GM15510 (cell line): ENCODE measurements around the gene APOM.

Experiments used
- POLR2A ChIP-seq: IDR thresholded peaks from 3 replicates; pipeline ENCODE4 v1.6.1; 2011; ENCODE audit warnings: borderline replicate concordance; ENCODE audit not compliant: insufficient read length; ENCODE audit errors: extremely low read depth

APOM gene

DNA sequence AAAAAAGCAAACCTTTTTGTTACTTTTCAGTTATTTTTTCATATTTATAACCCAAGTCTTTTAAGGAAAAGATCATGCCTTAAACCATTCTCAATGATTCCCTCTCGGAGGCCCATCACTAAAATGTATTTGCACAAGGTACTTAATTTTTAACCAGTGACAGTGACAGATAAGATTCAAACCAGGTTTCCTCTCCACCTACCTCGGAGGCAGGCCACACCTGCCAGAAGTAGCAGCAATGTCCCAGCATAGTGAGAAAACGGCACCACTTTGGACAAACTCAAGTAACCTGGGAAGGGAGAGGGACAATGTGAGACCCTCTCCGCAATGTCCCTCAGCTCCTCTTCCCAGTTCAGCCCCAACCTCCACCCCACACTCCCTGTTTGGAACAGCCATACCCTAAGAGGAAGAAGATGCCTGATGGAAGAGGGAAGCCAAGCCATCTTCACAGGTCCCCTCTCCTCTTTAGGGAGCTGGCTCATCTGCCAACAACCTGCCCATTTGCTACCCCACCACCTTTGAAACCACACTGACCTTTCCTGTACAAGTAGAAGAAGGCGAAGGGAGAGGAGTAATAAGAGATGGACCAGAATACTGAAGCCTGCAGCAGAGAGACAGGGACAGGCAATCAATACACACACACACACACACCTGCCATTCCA lies 45.2 kb downstream of the APOM start:
- TF ChIP-seq POLR2A: no peak

DNA sequence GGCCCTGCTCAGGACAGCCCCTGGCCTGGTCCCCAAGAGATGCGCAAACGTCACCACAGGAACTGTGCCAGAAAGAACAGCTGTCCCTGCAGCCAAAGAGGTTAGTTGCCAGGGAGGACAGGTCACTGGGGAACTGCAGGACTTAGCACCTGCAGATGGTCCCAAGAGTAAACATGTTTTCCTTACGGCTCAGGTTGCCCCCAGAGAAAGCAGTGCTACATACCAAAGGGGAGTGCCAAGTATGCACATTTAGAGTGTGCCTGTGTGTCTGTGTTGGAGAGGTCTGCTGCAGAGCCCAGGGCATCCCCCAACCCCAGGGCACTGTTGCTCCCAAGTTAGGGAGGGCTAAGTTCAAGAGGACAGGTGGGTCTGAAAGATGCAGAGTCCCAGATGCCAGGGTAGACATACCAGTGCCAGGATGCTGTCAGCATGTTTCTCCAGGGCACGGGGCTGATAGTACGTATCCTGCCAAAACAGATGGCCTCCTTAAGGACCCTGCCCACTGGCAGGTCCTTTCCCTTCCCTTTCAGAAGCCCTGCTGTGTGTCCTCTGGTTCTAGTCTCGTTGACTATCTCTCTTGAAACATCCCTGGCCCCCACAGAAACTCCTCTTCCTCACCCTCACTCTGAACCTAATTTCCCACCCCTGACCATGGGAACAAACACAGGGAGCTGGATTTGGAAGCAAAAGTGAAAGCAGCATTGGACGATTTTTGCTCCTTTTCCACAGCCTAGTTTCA lies 46.1 kb downstream of the APOM start:
- no peak for TF ChIP-seq POLR2A

DNA sequence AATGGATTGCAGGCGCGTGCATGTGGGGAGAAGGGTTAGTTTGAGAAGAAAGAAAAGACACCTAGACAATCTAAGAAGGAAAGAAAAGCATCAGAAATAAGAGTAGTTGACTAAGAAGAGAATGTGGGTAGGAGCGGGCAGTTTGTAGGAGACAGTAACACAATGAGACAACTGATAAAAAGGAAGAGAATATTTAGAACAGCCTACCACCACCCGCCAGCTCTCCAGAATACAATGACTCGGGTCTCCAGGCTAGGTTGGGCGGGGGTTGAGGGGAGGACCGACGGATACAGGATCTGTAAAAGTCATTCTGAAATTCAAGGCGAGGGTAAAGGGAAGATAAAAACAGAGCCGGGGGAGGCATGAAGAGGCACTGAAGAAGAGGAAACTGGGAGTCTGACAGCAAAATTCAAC lies 46.7 kb downstream of the APOM start:
- no peak for TF ChIP-seq POLR2A

DNA sequence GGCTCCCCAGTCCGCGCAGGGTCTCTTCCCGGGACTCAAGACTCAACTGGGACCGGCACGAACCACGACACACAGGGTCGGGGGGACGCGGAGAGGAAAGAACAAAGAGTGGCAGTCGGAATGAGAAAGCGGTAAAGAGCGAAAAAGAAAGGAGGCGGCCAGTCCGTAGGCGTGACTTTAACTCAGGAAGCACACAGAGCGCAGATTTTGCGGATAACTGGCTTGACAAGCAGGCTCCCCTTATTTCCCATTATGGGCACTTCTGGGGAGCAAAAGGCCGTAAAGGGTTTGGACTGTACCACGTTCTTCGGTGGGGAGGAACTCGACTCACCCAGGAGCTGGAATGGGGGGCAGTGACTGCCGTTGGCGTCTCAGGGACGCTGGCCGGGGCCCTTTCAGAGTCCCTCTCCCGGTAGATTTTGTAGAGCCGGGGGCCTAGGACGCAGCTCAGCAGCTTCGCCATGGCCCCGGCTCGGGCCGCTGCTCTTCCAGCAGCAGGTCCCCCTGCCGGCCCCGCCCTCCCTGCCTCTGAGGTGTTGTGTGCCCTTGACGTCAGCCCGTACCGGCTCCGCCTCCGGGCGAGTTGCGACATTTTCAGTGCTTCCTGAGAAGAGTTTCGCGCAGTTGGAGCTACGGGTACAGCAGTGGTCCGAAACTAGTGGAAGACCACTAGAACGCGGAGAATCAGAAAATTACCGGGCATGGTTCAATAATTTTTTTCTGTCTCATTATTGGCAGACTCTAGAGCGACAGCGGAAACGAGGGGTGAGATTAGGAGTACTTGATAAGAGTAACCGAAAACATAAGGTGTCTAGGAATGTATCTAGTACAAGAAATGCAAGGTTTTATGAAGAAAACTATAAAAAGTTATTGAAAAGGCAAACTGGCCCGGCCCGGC lies 47.4 kb downstream of the APOM start, which contains the start of gene ABHD16A:
Gene ABHD16A, minus strand, starts transcription at position 506 of the 898 bp plus-strand sequence. Its CDS starts 43 bp downstream, at position 463.
- TF ChIP-seq POLR2A: peak; percentile 93

DNA sequence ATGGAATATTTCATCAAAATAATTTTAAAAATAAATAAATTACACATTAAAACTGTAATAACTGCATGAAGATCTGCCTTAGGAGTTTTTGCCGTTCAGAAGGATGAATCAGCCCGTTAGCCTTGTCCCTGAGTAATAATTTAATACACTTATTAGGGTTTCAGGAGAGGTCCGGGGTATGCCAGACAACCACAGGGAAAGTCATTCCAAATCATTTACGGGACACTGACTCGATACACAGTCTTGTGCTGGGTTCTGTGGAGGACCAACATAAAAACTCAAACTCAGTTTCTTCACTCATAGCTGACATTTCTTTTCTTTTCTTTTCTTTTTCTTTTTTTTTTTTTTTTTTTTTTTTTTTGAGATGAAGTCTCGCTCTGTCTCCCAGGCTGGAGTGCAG lies 50.2 kb downstream of the APOM start:
- TF ChIP-seq POLR2A: no peak

DNA sequence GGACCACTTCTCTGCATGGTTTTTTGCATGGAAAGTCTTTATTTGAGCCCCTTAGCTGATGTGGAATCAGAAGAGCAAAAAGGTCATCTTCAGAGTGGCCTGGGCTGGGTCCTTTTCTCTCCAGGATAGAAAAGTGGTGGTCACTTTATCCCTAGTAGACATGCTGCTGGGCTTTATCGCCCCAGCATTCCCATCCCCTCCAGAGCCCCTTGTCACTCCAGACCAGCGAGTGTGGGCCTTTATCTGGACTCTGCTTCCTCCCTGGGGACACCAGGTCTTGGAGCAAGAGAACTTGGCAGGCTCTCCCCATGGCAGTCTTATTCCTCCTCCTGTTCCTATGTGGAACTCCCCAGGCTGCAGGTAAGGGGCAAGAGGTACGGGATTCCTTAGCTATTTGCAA lies 50.9 kb downstream of the APOM start, which contains the start of gene LY6G6F:
Gene LY6G6F, plus strand, starts transcription at position 268 of the 400 bp plus-strand sequence. Its CDS starts 41 bp downstream, at position 309.
- no peak for TF ChIP-seq POLR2A

DNA sequence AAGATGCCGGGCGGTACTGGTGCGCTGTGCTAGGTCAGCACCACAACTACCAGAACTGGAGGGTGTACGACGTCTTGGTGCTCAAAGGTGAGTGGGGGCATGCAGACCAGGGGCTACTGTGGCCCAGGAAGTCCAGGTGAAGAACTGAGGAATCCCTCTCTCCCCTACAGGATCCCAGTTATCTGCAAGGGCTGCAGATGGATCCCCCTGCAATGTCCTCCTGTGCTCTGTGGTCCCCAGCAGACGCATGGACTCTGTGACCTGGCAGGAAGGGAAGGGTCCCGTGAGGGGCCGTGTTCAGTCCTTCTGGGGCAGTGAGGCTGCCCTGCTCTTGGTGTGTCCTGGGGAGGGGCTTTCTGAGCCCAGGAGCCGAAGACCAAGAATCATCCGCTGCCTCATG lies 52.0 kb downstream of the APOM start:
- TF ChIP-seq POLR2A: no peak
